GM11168 (cell line): ENCODE results near the gene EID1.

Experiments used
- in situ Hi-C: fragments of 300-500 bp; cut with MboI; formaldehyde crosslinking; loops from one replicate; pipeline ENCODE4 v1.12.0; 2022; ENCODE audit warnings: low sequenced_read_pairs; ENCODE audit not compliant: unreplicated experiment

Gene EID1, protein sequence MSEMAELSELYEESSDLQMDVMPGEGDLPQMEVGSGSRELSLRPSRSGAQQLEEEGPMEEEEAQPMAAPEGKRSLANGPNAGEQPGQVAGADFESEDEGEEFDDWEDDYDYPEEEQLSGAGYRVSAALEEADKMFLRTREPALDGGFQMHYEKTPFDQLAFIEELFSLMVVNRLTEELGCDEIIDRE

GRCh38 chr15:48877630-48878595 lies at the start of gene EID1:
Gene EID1, plus strand, starts transcription at chr15:48878134. Its CDS starts 43 bp downstream, at chr15:48878177.
- in situ Hi-C loops: no loop called here

- in situ Hi-C loops: no loop called here
Observed at GRCh38 chr15:48828471-48828870, 49.5 kb upstream of the EID1 start.

DNA sequence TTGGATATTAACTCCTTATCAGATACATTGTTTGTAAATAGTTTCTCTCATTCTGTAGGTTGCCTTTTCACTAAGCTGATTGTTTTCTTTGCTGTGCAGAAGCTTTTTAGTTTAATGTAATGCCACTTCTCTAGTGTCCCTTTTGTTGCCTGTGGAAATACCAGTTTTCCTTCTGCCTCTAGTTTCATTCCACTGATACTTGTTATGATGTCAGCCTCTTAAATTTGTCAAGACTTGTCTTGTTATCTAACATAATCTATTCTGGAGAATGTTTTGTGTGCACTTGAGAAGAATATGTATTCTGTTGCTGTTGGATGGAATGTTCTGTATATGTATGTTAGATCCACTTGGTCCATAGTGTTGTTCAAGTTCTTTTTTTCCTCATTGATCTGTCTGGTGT lies 49.0 kb upstream of the EID1 start:
- in situ Hi-C loops: no loop called here

DNA sequence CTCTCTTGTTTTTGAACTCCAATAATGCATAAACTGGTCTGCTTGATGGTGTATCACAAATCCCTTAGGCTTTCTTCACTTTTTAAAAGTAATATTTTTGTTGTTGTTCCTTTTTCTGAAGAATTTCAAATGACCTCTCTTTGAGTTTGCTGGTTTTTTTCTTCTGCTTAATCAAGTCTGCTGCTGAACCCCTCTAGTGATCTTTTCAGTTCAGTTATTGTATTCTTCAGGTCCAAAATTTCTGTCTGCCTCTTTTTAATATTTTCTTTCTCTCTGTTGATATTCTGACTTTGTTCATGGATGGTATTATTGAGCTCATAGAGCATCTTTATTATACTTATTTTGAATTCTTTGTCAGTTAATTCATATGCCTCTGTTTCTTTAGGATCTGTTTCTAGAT lies 45.3 kb upstream of the EID1 start:
- in situ Hi-C loops: no loop called here

DNA sequence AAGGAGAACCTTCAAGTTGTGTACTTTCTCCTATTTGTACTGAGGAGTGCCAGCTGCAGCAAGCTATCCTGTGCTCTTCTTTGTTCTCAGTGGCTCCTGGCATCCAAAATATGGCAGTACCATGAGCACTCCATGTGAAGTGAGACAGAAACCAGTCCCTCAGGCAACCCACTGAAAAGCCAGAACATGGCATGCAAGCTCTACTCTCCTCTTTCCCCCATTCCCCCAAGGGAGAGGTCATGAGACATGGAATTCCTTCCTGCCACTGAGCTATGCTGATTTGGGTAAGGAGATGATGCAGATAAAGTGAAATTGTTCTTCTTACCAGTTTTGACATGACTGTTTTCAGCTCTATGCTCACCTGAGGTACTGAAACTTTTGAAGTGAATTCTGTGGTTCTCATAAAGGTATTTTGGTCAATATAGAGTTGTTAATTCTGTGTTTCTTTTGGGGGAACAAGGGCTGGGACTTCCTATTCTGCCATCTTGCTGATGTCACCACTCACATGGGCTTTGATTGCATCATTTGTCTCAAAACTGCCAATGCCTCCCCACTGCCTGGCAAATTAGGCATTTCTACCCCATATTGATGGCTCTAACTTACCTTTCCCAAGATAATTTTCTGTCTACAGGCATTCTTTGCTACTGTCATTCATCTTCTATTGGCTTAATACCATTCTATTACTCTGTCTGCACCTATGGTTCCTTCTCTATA lies 44.3 kb upstream of the EID1 start:
- in situ Hi-C loops: no loop called here

DNA sequence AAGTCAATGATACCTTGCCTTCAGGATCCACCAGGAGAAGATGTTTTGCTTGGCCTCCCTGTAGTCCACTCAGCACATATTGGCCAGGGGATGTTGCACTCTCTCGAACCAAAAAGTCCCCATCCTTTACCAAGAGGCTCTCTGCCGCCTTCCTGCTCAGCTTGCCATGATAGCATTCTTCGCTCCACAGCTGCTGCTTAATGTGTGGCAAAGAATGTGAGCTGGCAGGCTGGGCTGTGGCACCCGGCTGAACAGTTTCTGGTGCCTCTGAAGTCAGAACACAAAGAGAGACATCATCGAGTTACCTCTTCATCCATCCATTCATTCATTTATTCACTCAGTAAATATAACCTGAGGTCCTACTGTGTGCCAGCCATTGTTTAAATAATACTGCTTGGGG lies 43.2 kb upstream of the EID1 start:
- in situ Hi-C loops: no loop called here

DNA sequence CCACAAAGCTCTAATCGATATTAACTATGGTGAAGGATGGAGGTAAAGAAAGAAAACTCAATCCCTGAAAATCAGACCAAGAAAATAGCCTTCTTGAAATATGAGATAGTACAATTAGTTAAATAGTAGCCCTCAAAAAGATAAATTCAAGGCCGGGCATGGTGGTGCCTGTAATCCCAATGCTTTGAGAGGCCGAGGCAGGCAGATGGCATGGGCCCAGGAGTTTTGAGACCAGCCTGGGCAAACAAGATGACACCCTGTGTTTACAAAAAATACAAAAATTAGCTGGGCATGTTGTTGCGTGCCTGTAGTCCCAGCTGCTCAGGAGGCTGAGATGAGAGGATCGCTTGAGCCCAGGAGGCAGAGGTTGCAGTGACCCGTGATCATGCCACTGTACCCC lies 35.4 kb upstream of the EID1 start:
- in situ Hi-C loops: no loop called here

DNA sequence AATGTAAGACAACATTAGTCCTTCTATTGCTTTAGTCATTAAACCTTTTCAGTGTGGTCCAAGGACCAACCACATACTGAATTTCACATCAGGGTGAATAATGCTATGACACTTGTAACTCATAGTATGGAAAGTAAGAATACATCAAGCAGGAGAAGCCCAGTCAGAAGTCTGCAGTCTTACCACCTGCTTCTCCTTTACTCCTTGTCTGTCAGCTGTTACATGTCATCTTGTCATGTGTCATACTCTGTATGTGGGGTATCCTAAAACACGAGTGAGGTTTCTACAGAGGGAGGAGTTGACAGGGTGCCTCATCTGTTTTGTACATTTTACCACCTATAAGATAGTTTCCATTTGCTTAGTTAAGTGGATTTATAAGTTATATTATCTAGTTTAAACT lies 32.8 kb upstream of the EID1 start:
- in situ Hi-C loops: no loop called here

- in situ Hi-C loops: loop anchor here (25.0 kb wide), 3 partner anchors 262 to 1287 kb away; partner anchors contain the start of gene FGF7
Observed at GRCh38 chr15:48850648-48851047, 27.3 kb upstream of the EID1 start.

DNA sequence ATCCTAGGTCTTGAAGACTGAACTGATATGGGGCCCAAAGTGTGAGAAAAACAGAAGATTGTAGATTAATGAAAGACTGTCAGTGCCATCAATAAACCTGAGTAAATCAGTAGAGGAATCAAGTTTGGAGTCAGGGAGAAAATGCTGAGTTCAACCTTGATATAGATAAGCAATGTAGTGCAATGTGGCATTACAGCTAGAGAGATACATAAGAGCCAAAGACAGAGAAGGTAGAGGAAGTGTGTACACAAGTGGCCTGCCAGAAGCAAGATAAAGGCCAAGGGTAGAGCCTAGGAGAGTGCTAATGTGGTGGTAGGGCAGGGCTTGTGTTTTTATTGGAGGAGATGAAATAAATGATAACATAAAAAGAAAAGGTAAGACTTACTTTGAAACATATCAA lies 26.0 kb upstream of the EID1 start:
- in situ Hi-C loops: loop anchor here (25.0 kb wide), 3 partner anchors 260 to 1285 kb away; partner anchors contain the start of gene FGF7

DNA sequence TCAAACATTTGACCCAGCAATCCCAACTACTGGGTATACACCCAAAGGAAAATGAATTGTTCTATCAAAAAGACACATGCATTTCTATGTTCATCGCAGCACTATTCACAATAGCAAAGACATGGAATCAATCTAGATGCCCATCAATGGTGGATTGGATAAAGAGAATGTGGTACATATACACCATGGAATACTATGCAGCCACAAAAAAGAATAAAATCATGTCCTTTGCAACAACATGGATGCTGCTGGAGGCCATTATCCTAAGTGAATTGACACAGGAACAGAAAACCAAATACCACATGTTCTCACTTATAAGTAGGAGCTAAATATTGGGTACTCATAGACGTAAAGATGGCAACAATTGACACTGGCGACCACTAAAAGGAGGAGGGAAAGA lies 23.5 kb upstream of the EID1 start:
- in situ Hi-C loops: loop anchor here (25.0 kb wide), 3 partner anchors 258 to 1283 kb away; partner anchors contain the start of gene FGF7

DNA sequence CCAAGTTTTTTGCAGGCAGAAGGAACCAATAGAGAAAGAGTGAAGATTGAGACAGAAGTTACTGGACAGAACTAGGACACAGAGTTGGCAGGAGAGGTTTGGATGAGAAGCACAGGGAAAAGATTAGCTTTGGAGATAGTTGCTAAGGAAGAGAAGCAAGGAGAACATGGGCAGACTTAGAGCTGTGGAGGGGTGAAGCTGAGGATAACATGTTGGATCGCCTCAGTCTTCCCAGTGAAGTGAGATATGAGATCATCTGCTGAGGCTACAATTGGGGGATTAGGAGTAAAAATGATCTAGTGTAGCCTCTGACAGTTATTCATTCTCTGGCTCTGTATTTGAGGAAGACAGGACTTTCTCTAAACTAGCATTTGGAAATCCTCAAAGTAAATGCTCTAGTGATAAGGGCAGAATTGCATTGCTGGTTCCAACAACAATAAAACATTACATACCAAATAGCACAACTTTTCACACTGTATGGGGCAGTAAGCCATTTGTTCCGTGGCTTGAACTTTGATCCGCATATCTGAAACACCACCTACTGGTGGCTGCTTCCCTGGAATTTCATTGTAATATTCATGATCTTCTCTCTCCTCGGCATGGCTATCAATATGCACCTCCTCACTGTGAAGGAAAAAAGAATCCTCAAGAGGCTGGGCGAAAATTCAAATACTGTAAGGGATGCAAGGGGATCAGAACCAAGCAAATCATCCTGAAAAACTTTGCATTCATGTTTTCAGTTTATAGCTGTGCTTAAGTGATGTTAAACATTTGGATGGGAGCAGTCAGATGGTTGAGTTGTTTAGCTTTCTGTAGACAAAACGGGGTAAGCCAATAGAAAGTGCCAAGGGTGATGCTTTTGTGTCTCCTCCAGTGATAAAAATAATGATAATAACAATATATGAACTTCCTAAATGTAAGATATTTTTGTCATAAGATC lies 22.2 kb upstream of the EID1 start:
- in situ Hi-C loops: loop anchor here (25.0 kb wide), 3 partner anchors 257 to 1282 kb away; partner anchors contain the start of gene FGF7

DNA sequence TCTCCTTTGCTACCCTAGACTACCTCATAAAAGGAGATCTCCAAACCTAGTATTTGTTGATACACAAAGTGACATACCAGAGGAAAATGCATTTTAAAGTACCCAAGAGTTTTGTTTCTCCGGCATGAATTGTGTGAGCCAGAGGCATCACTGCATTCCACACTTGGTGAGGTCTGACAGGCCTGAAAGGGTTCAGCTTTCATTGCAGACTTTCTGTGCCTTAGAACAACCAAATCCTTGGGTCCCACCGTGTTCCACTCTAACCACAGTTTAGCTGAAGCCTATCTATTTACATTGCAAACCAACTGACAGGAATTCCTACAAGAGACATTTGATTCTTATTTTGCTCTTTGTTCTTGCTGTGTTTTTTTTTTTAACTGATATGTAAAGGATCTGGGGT lies 21.0 kb upstream of the EID1 start:
- in situ Hi-C loops: loop anchor here (25.0 kb wide), 3 partner anchors 255 to 1280 kb away; partner anchors contain the start of gene FGF7

GRCh38 chr15:48858401-48858800 lies 19.5 kb upstream of the EID1 start:
- in situ Hi-C loops: loop anchor here (25.0 kb wide), 3 partner anchors 254 to 1279 kb away; partner anchors contain the start of gene FGF7

- in situ Hi-C loops: loop anchor here (25.0 kb wide), 3 partner anchors 253 to 1278 kb away; partner anchors contain the start of gene FGF7
Observed at GRCh38 chr15:48859426-48859825, 18.5 kb upstream of the EID1 start.

GRCh38 chr15:48861813-48862431 lies 16.0 kb upstream of the EID1 start:
- in situ Hi-C loops: loop anchor here (25.0 kb wide), 3 partner anchors 250 to 1275 kb away; partner anchors contain the start of gene FGF7

- in situ Hi-C loops: loop anchor here (25.0 kb wide), 3 partner anchors 250 to 1275 kb away; partner anchors contain the start of gene FGF7
Observed at GRCh38 chr15:48862705-48863104, 15.2 kb upstream of the EID1 start.

- in situ Hi-C loops: loop anchor here (25.0 kb wide), 3 partner anchors 247 to 1272 kb away; partner anchors contain the start of gene FGF7
Observed at GRCh38 chr15:48865370-48866079, 12.4 kb upstream of the EID1 start.
